ENCODE results near the gene YWHAG. TPM values are rescaled to one million over a fixed set of nuclear protein-coding genes. Genes with fewer than 3 reads are reported as not detected.
"Not testable (repeated sequence)": the region's sequence is repeated elsewhere in the genome, so short reads cannot be mapped to it uniquely, and the experiment has no call there.

YWHAG gene
- total RNA-seq, 1 donor from 2014 or later: 97.1 TPM

DNA sequence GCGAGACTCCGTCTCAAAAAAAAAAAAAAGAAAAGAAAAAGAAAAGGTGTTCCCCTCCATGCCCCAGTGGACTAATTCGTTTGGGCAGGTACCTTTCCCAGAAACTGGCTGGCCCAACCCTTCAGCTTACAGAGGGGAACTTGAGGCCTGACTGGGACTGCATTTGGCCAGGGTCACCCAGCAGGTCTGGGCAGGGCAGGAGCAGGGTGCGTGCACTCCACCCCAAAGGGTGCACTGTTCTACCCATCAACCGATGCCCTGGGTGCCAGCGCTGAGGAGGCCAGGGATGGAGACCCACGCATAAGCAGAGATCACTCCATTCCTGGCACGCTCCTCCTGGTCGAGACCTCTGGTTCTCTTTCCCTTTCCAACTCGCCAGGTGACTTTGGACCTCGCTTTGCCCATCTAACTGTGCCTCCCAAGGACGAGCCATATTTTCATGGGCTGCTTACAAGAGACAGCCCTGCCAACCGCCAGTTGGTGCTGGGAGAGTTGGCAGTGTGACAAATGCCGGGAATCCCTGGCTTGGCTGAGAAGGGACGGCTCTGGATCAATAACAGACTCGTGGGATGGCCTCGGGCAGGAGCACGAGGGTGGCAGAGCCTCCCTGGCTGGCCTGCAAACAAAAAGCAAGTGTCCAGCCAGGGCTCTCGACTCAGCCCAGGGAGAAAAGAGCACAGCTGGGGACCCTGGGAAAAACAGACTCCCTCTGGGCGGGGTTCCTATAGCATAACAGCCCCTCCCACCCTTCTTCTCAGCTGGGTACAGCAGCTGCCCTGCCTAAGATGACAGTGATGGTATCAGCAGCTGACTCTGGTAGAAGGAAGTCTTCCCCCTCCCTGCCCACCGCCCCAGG is 48.5 kb downstream of the YWHAG start:
- H3K4me3 ChIP-seq: no peak overlapping the region
- H3K27me3 ChIP-seq (ENCODE audit: low read depth): no peaks in the 10 kb centered on the region
- intact Hi-C loops (cut with DNase I): no loop called here
- no peaks in the 10 kb centered on the region for H3K9me3 ChIP-seq
- no peak overlapping the region for H3K27ac ChIP-seq
- TF ChIP-seq, protein P1, sequence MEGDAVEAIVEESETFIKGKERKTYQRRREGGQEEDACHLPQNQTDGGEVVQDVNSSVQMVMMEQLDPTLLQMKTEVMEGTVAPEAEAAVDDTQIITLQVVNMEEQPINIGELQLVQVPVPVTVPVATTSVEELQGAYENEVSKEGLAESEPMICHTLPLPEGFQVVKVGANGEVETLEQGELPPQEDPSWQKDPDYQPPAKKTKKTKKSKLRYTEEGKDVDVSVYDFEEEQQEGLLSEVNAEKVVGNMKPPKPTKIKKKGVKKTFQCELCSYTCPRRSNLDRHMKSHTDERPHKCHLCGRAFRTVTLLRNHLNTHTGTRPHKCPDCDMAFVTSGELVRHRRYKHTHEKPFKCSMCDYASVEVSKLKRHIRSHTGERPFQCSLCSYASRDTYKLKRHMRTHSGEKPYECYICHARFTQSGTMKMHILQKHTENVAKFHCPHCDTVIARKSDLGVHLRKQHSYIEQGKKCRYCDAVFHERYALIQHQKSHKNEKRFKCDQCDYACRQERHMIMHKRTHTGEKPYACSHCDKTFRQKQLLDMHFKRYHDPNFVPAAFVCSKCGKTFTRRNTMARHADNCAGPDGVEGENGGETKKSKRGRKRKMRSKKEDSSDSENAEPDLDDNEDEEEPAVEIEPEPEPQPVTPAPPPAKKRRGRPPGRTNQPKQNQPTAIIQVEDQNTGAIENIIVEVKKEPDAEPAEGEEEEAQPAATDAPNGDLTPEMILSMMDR (IDR thresholded peaks at IDR 0.05): no peak
- ATAC-seq (no peak), DNase-seq (no peak)
- H3K36me3 ChIP-seq: no peaks in the 10 kb centered on the region
- H3K4me1 ChIP-seq: peaks cover 9% of the 10 kb centered on the region

GRCh38 chr7:76309341-76310101 is 49.3 kb downstream of the YWHAG start:
- H3K9me3 ChIP-seq; H3K27ac ChIP-seq; H3K36me3 ChIP-seq; intact Hi-C loops (cut with DNase I); ATAC-seq; H3K27me3 ChIP-seq (ENCODE audit: low read depth); DNase-seq; H3K4me3 ChIP-seq: not testable (repeated sequence)
- peaks cover 17% of the 10 kb centered on the region for H3K4me1 ChIP-seq

GRCh38 chr7:76308874-76309273 is 49.9 kb downstream of the YWHAG start:
- DNase-seq; ATAC-seq; H3K27ac ChIP-seq; intact Hi-C loops (cut with DNase I); H3K27me3 ChIP-seq (ENCODE audit: low read depth); H3K9me3 ChIP-seq; H3K4me3 ChIP-seq: not testable (repeated sequence)
- Histone ChIP-seq H3K36me3 (peaks cover 10% of the 10 kb centered on the region), H3K4me1 (peaks cover 23% of the 10 kb centered on the region)

DNA sequence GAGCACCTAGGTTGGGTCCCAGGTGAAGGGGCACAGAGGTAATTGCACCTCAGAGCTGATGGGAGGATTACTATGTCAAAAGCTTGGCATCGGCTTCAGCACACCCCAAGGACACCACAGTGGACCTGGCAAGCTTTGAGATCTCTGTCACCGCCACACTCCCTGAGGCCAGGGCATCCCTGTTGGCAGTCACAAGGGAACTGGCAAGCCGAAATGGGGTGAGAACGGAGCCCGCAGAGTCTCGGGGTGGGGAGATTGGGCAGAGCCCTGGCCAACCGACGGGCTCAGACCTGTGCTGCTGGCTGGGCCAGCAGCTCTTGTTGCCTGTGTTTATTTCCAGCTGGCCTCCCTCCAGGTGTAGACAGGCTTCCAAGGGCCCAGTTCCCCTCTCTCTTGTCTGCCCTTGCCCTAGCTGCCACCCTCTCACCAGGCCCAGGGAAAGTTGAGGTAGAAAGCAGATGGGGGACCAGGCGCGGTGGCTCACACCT is 53.9 kb downstream of the YWHAG start:
- peak; percentile 72 for DNase-seq
- Histone ChIP-seq H3K27ac (peak overlapping the region; percentile 95), H3K36me3 (peaks cover 11% of the 10 kb centered on the region), H3K4me3 (peak overlapping the region; percentile 97), H3K9me3 (no peaks in the 10 kb centered on the region), H3K27me3 (ENCODE audit: low read depth) (no peaks in the 10 kb centered on the region), H3K4me1 (peaks cover 33% of the 10 kb centered on the region)
- TF ChIP-seq, protein P1 (IDR thresholded peaks at IDR 0.05): no peak
- peak; percentile 4 to 5 for ATAC-seq
- intact Hi-C loops (cut with DNase I): no loop called here

- H3K4me3 ChIP-seq: peak overlapping the region; percentile 97
- no peaks in the 10 kb centered on the region for H3K9me3 ChIP-seq
- peak overlapping the region; percentile 95 for H3K27ac ChIP-seq
- intact Hi-C loops (cut with DNase I): no loop called here
- DNase-seq (peak; percentile 91), ATAC-seq (peak; percentile 77 to 81)
- H3K4me1 ChIP-seq: peaks cover 33% of the 10 kb centered on the region
- peaks cover 11% of the 10 kb centered on the region for H3K36me3 ChIP-seq
- H3K27me3 ChIP-seq (ENCODE audit: low read depth): no peaks in the 10 kb centered on the region
- TF ChIP-seq, protein P1 (IDR thresholded peaks at IDR 0.05): no peak
These were observed 55.3 kb downstream of the YWHAG start for GRCh38 chr7:76303202-76304147.

Data from lower lobe of right lung (tissue), 2 donors.